Measurements from ENCODE around the gene BEST1. TPM values are rescaled to one million over a fixed set of nuclear protein-coding genes. Genes with fewer than 3 reads are reported as not detected.

The BEST1 gene
- polyA plus RNA-seq, 1 donor from 2014 or later = 6.4 TPM

GRCh38 chr11:61969838-61970662, 19.9 kb downstream of the BEST1 start:
- Histone ChIP-seq H2AFZ (ENCODE audit: low read depth, low read length) (no peak overlapping the region), H3K9me2 (ENCODE audit: insufficient read depth, low read length) (no peaks in the 10 kb centered on the region), H3F3A (ENCODE audit: insufficient read depth, low read length, poor library complexity, severe bottlenecking) (no peaks in the 10 kb centered on the region), H4K20me1 (ENCODE audit: insufficient read depth) (no peaks in the 10 kb centered on the region), H3K36me3 (ENCODE audit: insufficient read depth, low read length) (peaks cover 6% of the 10 kb centered on the region), H3K9me3 (ENCODE audit: low read length) (no peaks in the 10 kb centered on the region), H3K27ac (ENCODE audit: low read length) (no peak overlapping the region), H3K9ac (ENCODE audit: low read length) (no peak overlapping the region), H3K27me3 (ENCODE audit: insufficient read depth, low read depth, low read length) (no peaks in the 10 kb centered on the region), H3K4me2 (ENCODE audit: low read length) (no peak overlapping the region), H3K79me2 (replicated peaks; ENCODE audit: insufficient read depth, low read length) (peaks cover 19% of the 10 kb centered on the region), H3K4me3 (ENCODE audit: low read length) (no peak overlapping the region)
- TF ChIP-seq TAF1 (IDR thresholded peaks at IDR 0.05; ENCODE audit: low read depth) (no peak), MXI1 (conservative IDR thresholded peaks at IDR 0.05; ENCODE audit: poor library complexity, severe bottlenecking) (no peak), SMC3 (conservative IDR thresholded peaks at IDR 0.05; ENCODE audit: poor library complexity) (no peak), EZH2 (IDR thresholded peaks at IDR 0.05; ENCODE audit: borderline replicate concordance, insufficient read depth, low read length, poor library complexity, severe bottlenecking) (no peak), POLR2AphosphoS5 (IDR thresholded peaks at IDR 0.05) (no peak), EP300 (conservative IDR thresholded peaks at IDR 0.05; ENCODE audit: poor library complexity, severe bottlenecking) (no peak), RAD21 (conservative IDR thresholded peaks at IDR 0.05) (no peak), CTCF (IDR thresholded peaks at IDR 0.05; ENCODE audit: poor library complexity, severe bottlenecking) (no peak)
- TF ChIP-seq, protein P1, sequence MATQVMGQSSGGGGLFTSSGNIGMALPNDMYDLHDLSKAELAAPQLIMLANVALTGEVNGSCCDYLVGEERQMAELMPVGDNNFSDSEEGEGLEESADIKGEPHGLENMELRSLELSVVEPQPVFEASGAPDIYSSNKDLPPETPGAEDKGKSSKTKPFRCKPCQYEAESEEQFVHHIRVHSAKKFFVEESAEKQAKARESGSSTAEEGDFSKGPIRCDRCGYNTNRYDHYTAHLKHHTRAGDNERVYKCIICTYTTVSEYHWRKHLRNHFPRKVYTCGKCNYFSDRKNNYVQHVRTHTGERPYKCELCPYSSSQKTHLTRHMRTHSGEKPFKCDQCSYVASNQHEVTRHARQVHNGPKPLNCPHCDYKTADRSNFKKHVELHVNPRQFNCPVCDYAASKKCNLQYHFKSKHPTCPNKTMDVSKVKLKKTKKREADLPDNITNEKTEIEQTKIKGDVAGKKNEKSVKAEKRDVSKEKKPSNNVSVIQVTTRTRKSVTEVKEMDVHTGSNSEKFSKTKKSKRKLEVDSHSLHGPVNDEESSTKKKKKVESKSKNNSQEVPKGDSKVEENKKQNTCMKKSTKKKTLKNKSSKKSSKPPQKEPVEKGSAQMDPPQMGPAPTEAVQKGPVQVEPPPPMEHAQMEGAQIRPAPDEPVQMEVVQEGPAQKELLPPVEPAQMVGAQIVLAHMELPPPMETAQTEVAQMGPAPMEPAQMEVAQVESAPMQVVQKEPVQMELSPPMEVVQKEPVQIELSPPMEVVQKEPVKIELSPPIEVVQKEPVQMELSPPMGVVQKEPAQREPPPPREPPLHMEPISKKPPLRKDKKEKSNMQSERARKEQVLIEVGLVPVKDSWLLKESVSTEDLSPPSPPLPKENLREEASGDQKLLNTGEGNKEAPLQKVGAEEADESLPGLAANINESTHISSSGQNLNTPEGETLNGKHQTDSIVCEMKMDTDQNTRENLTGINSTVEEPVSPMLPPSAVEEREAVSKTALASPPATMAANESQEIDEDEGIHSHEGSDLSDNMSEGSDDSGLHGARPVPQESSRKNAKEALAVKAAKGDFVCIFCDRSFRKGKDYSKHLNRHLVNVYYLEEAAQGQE (IDR thresholded peaks at IDR 0.05; ENCODE audit: borderline replicate concordance) = no peak

GRCh38 chr11:61971248-61972111, 21.3 kb downstream of the BEST1 start:
- Histone ChIP-seq H2AFZ (ENCODE audit: low read depth, low read length) (no peak overlapping the region), H3K27ac (ENCODE audit: low read length) (no peak overlapping the region), H3F3A (ENCODE audit: insufficient read depth, low read length, poor library complexity, severe bottlenecking) (no peaks in the 10 kb centered on the region), H3K4me3 (ENCODE audit: low read length) (no peak overlapping the region), H3K9me3 (ENCODE audit: low read length) (no peaks in the 10 kb centered on the region), H3K4me2 (ENCODE audit: low read length) (no peak overlapping the region), H3K79me2 (replicated peaks; ENCODE audit: insufficient read depth, low read length) (peaks cover 5% of the 10 kb centered on the region), H3K27me3 (ENCODE audit: insufficient read depth, low read depth, low read length) (no peaks in the 10 kb centered on the region), H3K9me2 (ENCODE audit: insufficient read depth, low read length) (no peaks in the 10 kb centered on the region), H3K9ac (ENCODE audit: low read length) (no peak overlapping the region), H3K36me3 (ENCODE audit: insufficient read depth, low read length) (no peaks in the 10 kb centered on the region), H4K20me1 (ENCODE audit: insufficient read depth) (no peaks in the 10 kb centered on the region)
- TF ChIP-seq POLR2AphosphoS5 (IDR thresholded peaks at IDR 0.05) = no peak
- no peak for TF ChIP-seq MXI1 (conservative IDR thresholded peaks at IDR 0.05; ENCODE audit: poor library complexity, severe bottlenecking)
- TF ChIP-seq EZH2 (IDR thresholded peaks at IDR 0.05; ENCODE audit: borderline replicate concordance, insufficient read depth, low read length, poor library complexity, severe bottlenecking) = no peak
- TF ChIP-seq EP300 (conservative IDR thresholded peaks at IDR 0.05; ENCODE audit: poor library complexity, severe bottlenecking) = no peak
- no peak for TF ChIP-seq CTCF (IDR thresholded peaks at IDR 0.05; ENCODE audit: poor library complexity, severe bottlenecking)
